ENCODE results near the gene SUMO2. TPM values are rescaled to one million over a fixed set of nuclear protein-coding genes. Genes with fewer than 3 reads are reported as not detected.
"Not testable (repeated sequence)": the region's sequence is repeated elsewhere in the genome, so short reads cannot be mapped to it uniquely, and the experiment has no call there.

Gene SUMO2
- total RNA-seq, 1 donor from 2014 or later, result 633 TPM

- Mint-ChIP-seq H3K4me3 (ENCODE audit: low read depth) (no peak overlapping the region), H3K27me3 (no peaks in the 10 kb centered on the region), H3K9me3 (ENCODE audit: low read depth) (no peaks in the 10 kb centered on the region), H3K36me3 (ENCODE audit: insufficient read depth) (peaks cover 51% of the 10 kb centered on the region), H3K27ac (no peak overlapping the region), H3K4me1 (ENCODE audit: low read depth) (peaks cover 6% of the 10 kb centered on the region)
- TF ChIP-seq, protein P1, sequence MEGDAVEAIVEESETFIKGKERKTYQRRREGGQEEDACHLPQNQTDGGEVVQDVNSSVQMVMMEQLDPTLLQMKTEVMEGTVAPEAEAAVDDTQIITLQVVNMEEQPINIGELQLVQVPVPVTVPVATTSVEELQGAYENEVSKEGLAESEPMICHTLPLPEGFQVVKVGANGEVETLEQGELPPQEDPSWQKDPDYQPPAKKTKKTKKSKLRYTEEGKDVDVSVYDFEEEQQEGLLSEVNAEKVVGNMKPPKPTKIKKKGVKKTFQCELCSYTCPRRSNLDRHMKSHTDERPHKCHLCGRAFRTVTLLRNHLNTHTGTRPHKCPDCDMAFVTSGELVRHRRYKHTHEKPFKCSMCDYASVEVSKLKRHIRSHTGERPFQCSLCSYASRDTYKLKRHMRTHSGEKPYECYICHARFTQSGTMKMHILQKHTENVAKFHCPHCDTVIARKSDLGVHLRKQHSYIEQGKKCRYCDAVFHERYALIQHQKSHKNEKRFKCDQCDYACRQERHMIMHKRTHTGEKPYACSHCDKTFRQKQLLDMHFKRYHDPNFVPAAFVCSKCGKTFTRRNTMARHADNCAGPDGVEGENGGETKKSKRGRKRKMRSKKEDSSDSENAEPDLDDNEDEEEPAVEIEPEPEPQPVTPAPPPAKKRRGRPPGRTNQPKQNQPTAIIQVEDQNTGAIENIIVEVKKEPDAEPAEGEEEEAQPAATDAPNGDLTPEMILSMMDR (IDR thresholded peaks at IDR 0.05; ENCODE audit: unreplicated experiment), result no peak
- DNase-seq (ENCODE audit: low spot score, unreplicated experiment), result no peak
Observed at GRCh38 chr17:75144816-75145512, 37.8 kb downstream of the SUMO2 start.

- no peak overlapping the region for H3K4me3 Mint-ChIP-seq (ENCODE audit: low read depth)
- no peak for DNase-seq (ENCODE audit: low spot score, unreplicated experiment)
- TF ChIP-seq, protein P1 (IDR thresholded peaks at IDR 0.05; ENCODE audit: unreplicated experiment), result no peak
- peaks cover 42% of the 10 kb centered on the region for H3K36me3 Mint-ChIP-seq (ENCODE audit: insufficient read depth)
- no peaks in the 10 kb centered on the region for H3K9me3 Mint-ChIP-seq (ENCODE audit: low read depth)
- peak overlapping the region; percentile 24 for H3K27ac Mint-ChIP-seq
- peaks cover 4% of the 10 kb centered on the region for H3K4me1 Mint-ChIP-seq (ENCODE audit: low read depth)
- no peaks in the 10 kb centered on the region for H3K27me3 Mint-ChIP-seq
Observed at GRCh38 chr17:75142236-75142971, 40.4 kb downstream of the SUMO2 start.

DNA sequence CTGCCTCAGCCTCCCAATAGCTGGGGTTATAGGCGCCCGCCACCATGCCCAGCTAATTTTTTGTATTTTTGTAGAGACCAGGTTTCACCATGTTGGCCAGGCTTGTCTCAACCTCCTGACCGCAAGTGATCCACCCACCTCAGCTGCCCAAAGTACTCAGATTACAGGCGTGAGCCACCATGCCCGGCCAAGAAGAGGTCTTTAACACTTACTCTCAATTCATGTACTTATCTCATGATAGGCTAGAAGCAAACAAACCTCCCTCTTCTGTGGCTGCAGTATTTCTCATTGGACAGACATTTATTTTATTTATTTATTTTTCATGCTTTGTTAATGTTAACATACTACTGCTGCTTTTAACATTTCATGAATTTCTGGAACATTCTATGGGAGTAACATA, 44.2 kb downstream of the SUMO2 start:
- Mint-ChIP-seq H3K27me3 (no peaks in the 10 kb centered on the region), H3K4me1 (ENCODE audit: low read depth) (peaks cover 3% of the 10 kb centered on the region), H3K27ac (peak overlapping the region; percentile 78), H3K4me3 (ENCODE audit: low read depth) (no peak overlapping the region), H3K36me3 (ENCODE audit: insufficient read depth) (peaks cover 27% of the 10 kb centered on the region), H3K9me3 (ENCODE audit: low read depth) (no peaks in the 10 kb centered on the region)
- TF ChIP-seq, protein P1 (IDR thresholded peaks at IDR 0.05; ENCODE audit: unreplicated experiment), result no peak
- no peak for DNase-seq (ENCODE audit: low spot score, unreplicated experiment)

GRCh38 chr17:75137762-75138161, 45.0 kb downstream of the SUMO2 start:
- not testable (repeated sequence) for H3K4me3 Mint-ChIP-seq (ENCODE audit: low read depth); H3K9me3 Mint-ChIP-seq (ENCODE audit: low read depth); H3K27ac Mint-ChIP-seq; DNase-seq (ENCODE audit: low spot score, unreplicated experiment); H3K27me3 Mint-ChIP-seq; H3K4me1 Mint-ChIP-seq (ENCODE audit: low read depth)
- H3K36me3 Mint-ChIP-seq (ENCODE audit: insufficient read depth), result peaks cover 25% of the 10 kb centered on the region

GRCh38 chr17:75135946-75136345, 46.8 kb downstream of the SUMO2 start:
- H3K36me3 Mint-ChIP-seq (ENCODE audit: insufficient read depth), result peaks cover 18% of the 10 kb centered on the region
- H3K4me3 Mint-ChIP-seq (ENCODE audit: low read depth), result no peak overlapping the region
- no peaks in the 10 kb centered on the region for H3K9me3 Mint-ChIP-seq (ENCODE audit: low read depth)
- DNase-seq (ENCODE audit: low spot score, unreplicated experiment), result no peak
- TF ChIP-seq, protein P1 (IDR thresholded peaks at IDR 0.05; ENCODE audit: unreplicated experiment), result no peak
- H3K27ac Mint-ChIP-seq, result peak overlapping the region; percentile 29
- peaks cover 3% of the 10 kb centered on the region for H3K4me1 Mint-ChIP-seq (ENCODE audit: low read depth)
- no peaks in the 10 kb centered on the region for H3K27me3 Mint-ChIP-seq
